Stimulated activated naive CD8-positive, alpha-beta T cell treated with anti-CD3 and anti-CD28 coated beads, Interleukin-15, Interleukin-2, amounts not matched to agents 100 U/mL and 50 U/mL, for 24 hours (primary cell): ENCODE measurements around the gene P4HA3.
A peak's percentile ranks its signal among the peaks of the same experiment; 100 is the strongest.

Source experiments
- ATAC-seq: fragments of 150-1000 bp; cut with Tn5 transposase; one replicate; pipeline ENCODE4 v1.10.0; 2021
- DNase-seq: peaks from one replicate; pipeline ENCODE4 v3.0.0; 2021

Gene P4HA3

DNA sequence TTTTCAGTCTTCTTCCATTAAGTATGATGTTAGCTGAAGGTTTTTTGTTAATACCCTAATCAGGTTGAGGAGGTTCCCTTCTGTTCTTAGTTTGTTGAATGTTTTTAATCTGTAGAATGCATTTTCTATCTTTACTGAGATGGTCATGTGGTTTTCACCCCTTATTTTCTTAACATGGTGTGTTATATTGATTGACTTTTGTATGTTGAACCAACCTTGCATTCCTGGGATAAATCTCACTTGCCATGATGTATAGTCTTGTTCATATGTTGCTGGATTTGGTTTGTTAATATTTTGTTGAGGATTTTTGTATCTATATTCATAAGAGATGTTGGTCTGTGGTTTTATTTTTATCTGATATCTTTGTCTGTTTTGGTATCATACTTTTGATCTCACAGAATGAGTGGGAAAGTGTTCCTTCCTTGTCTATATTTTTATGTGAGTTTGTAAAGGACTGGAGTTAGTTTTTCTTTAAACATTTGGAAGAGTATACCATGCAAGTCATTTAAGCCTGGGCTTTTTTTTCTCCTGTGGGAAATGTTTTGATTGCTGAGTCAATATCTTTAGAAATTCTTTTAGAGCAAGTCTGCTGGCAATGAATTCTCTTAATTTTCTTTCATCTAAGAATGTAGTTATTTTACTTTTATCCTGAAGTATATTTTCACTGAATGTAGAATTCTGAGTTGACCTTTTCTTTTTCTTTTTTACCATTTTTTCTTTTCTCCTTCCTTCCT, 5.5 kb upstream of the P4HA3 start:
- no peak for ATAC-seq

DNA sequence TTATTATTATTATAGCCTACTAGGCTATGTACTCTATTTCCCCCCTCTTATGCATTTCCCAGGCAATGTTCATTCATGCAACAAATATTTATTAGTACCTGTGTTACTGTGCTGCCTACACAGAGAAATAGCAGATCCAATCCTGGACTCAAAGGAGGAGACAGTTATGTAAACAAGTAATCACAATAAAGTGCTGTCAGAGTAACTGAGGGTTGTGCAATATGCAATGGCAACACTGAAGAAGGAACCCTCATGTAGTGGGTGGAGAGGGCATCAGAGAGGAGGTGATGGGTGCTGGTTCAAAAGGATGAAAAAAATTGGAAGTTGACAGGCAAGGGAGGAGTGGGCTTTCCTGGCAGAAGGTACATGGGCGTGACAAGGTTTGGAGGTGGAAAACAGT, 886 bp upstream of the P4HA3 start:
- DNase-seq (no peak), ATAC-seq (no peak)

More for the DNA sequence above, 5.5 kb upstream of the P4HA3 start:
- no peak for DNase-seq

DNA sequence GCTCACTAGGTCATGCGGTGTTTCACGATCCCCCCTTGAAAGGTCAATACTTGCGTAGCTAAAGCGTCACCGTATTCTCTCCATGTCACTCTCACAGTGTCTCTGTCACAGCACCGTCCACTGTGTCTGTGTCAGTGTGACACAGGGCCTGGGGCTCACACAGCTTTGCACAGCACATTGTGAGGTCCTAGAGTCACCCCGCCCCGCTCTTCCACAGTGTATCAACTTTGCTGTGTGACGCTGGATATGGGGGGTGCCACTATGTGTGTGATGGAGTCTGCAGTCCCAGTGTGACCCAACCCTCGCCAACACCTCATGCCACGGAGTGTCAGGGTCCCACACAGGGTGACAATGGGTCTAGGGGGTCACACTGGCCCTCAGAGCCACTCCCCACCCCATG, 583 bp downstream of the P4HA3 start:
- ATAC-seq (no peak), DNase-seq (no peak)

DNA sequence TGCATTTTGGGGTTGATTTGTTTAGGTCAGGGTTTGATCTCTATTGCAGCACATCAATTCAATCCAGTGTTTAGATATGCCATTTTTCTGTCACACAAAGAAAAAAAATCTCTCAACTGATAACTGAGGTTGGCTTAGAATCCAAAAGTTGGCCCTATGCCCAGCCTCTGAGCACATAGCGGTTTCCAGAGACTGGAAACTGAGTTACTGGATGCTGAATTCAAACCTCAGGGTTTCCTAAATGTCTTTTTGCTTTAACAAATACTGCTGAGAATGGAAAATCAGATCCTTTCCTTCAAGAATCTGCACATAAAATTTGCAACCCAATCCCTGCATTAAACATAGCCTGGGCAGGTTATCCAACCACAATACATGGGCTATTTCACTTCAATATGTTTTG, 4.0 kb downstream of the P4HA3 start:
- DNase-seq (no peak), ATAC-seq (no peak)

DNA sequence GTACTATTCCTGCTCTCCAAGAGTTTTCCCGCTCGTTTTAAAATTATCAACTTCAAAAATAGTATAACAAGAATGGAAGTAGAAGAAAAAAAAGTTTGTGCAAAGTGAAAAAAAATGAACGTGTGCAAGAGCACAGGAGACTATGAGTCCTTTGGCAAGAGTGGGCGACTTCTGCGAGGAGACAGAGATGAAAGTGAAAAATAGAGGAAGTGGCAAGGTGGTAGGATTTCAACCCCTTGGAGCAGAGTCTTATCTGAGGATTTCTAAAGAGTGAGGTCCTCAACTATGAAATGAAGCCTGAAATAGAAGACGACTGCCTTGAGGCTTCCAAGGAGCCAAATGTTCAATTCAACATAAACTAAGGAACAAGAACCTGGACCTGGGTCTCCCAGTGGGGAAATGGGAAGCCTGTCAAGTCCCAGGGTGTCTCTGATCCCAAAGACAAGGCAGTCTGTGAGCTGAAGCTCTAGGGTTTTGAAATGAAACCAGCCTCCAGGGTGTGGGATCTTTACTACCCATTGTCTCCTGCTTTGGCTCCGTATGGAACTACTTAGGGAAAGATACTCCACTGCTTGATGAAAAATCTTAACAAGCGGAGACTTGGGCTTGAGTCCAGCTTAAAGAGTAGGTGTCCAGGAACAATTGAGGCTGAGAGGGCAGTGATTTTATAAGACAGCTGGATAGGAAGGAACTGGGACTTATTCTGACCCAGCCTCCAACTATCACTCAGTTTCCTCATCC, 4.8 kb downstream of the P4HA3 start:
- ATAC-seq (no peak), DNase-seq (no peak)

DNA sequence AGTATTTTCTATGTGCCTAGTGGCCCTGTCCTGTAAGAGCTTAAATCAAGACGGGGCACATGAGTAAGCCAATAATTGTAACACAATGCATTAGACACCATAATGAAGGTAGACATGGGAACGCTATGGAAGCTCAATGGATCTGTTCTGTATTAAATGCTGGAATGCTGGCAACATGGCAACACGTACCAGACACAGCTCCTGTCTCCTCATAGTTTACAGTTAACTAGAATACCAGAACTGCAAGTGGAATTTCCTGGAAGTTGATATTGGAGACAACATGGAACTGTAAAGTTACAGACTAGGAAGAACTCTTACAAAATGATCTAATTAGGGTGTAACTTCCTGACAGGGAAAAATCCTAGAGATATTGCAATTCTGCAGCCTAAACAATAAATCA, 12.4 kb downstream of the P4HA3 start:
- ATAC-seq (no peak), DNase-seq (no peak)

DNA sequence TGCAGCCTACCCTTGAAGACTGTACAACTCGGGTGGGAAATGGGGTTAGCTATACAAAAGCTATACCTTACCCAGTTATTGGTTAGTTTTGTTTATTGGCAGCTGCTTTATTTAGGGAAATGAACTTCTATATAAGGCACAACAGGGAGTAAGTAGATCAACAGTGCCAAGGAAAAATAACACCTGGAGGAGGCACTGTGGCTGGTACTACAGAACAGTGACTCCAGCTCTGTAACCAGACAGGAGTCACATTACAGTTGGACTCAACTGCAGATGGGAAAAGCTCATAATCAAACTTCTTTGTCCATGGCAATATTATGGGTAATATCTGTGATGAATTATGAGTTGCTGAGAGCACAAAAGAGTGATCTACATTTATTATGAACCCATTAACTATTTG, 14.0 kb downstream of the P4HA3 start:
- ATAC-seq (no peak), DNase-seq (no peak)

DNA sequence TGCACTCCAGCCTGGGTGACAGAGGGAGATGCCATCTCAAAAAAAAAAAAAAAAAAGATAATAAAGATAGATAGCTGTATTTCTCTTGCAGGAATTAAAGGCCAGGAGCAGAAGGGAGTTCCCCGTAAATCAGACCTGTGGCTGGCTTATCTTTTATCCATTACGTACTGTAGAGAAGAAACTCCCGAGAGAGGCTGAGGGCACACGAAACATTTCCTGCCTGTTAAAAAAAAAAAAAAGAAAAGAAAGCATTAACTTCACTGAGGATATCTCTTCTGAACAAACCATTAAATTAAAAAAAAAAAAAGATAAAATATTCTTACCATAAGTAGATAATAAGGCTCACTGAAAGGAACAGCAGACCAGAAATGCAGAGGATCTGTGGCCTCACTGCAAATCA, 22.5 kb downstream of the P4HA3 start:
- ATAC-seq, result no peak
- no peak for DNase-seq

DNA sequence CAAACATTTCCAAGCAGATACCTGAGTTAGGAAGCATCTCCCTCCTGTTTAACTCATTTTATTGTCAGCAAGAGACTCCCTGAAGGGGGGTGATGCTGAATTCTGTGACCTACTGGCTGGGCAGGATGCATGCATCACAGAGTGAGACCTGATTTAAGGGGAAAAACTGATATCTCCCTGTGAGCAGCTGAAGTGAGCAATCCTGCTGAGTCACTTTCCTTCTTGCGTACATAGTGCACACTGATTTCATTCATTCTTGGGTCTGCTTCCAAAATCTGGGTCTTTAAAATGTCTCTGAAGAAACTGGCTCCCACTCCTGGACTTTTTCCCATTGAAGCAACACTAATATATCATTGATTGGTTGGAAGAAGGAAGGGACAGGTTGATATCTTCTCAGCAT, 23.3 kb downstream of the P4HA3 start:
- DNase-seq (no peak), ATAC-seq (no peak)

DNA sequence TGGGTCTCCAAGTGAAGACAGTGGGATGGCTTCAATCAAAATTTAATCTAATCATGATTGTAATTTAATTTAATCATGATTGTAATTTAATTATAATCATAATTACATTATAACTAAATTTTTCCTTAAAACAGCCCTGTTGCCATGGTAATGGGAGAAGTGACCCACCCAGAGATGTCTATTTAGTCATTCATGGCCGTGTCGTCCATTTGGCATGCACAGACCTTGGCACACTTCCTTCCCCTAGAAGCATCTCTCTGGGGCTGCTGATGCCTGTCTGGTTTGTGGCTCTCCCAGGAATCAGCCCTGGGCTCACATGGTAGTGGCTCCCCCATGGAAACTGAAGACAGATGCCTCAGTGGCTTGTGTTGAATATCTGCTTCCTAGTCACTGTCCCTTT, 27.0 kb downstream of the P4HA3 start:
- DNase-seq, result no peak
- ATAC-seq, result no peak

DNA sequence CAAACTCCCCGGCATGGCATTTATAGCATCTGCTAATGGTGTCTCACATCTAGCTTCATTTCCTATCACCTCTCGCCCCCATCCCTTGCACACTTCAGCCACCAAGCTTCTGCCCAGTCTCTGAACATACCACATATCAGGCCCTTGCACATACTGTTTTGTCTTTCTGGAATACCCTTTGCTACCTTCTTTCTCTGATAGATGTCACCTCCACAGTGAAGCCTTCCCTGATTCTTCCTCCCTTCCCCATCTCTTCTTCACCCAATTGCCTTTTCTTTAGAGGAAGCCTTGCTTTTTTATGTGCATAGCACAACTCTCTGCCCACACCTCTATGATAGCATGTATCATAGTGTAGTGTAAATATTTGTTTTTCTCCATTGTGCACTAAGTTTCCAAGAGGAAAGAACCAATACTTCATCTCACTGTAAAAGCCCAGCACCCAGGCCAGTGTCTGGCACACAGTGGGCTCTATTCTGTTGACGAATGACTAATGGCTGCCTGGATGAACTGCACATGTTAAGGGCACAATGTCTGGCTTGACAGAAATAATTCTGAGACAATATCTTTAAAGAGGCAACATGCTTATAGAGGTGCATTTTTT, 27.8 kb downstream of the P4HA3 start:
- no peak for ATAC-seq
- DNase-seq, result no peak

DNA sequence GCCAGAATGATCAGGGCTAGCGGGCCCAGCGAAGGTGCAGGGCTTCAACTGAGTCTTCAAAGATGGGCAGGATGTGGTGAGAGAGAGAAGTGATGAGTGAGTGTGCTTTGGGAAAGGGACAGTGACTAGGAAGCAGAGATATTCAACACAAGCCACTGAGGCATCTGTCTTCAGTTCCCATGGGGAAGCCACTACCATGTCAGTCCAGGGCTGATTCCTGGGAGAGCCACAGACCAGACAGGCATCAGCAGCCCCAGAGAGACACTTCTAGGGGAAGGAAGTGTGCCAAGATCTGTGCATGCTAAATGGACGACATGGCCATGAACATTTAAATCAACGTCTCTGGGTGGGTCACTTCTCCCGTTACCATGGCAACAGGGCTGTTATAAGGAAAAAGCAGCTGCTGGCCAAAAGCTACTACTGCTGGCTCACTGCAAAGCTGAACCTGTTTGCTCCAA, 28.5 kb downstream of the P4HA3 start:
- no peak for ATAC-seq

DNA sequence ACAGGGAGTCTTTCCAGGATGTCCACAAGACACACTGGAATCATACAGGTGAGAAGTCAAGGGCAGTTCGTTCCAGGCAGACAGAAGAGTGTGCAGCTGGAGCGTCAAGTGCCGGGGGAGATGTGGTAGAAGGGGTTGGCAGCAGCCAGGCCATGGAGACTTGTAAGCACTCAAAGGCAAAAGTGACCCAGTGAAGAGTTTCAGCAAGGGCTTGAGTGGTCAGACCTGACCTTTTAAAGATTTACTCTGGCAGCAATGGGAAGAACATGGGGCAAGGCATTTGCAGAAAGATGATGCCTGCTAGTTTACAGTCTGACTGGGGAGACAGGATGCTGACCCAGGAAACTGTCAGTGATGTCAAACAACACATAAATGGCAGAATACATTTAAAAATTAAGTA, 29.0 kb downstream of the P4HA3 start:
- ATAC-seq (no peak), DNase-seq (no peak)

More for the DNA sequence above, 28.5 kb downstream of the P4HA3 start:
- DNase-seq, result no peak

DNA sequence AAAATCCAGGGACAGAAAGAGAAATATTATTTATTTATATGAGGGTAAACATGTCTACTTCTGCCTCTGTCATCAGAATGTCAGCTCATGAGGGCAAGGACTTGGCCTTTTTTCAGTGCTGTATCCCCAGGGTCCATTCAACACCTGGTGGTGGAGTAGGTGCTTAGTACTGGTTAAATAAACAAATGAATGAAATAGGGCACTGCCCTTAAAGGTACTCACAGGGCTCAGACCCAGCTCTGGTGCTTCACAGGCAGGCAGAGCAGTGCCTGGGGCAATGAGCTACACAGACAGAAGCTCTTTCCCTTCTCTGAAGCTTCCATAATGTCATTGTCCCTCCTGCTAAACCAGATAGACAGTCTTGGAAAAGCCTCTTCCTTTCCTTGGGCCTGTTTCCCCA, 30.9 kb downstream of the P4HA3 start:
- ATAC-seq (no peak), DNase-seq (no peak)

DNA sequence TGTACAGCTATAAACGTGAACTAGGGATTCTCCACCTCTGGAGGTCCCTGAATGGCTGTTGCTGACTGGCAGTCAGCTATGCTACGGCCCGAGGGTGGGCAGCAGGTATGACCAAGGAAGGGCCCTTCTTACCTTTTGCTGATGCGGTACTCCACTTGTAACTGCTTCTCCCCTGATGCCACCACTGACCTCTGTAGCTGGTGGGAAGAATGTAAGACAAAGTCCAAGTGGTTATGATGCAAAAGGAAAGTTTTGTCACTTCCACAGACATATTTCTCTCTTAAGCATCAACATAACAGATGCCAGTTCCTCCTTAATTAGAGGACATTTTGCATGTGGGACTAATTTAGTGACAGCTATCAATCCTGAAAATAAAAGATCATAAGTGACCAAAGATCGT, 32.2 kb downstream of the P4HA3 start:
- no peak for ATAC-seq
- DNase-seq, result no peak

DNA sequence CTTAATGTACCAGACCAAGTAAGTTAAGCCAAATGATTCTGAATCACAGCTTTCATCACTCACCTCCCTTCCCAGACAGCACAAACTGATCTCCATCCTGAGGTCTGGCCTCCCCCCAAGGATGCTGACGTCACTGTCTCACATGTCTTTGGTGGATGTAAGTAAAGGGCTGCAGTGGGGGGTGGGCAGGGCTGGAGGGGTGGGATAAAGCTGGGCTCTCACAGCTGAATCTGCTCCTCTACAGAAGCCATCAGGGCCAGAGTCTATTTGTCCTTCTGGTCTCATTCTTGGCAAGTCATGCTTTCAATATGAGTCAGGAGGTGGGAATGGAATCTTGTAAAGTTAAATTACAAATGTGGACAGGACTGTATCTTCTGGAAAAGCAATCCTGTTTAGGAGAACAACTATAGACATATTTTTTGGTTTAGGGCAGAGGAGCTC, 32.7 kb downstream of the P4HA3 start:
- ATAC-seq (no peak), DNase-seq (no peak)

DNA sequence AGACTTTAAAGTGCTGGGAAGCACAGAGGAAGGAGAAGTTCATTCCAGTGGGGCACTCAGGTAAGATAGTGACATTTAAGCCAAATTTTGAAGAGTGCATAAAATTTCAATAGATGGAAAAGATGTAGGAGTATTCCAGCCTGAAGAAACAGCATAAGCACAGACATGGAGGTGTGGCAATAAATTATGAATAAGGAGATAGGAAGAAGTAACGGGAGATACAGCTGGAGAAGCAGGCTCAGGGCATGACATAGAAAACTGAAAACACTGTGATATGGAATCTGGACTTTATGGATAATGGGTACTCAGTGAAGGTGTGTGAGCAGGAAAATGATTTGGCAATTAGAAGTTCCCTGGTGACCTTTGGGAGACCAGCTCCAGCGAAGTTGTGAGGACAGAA, 33.3 kb downstream of the P4HA3 start:
- ATAC-seq, result no peak
- DNase-seq, result no peak

DNA sequence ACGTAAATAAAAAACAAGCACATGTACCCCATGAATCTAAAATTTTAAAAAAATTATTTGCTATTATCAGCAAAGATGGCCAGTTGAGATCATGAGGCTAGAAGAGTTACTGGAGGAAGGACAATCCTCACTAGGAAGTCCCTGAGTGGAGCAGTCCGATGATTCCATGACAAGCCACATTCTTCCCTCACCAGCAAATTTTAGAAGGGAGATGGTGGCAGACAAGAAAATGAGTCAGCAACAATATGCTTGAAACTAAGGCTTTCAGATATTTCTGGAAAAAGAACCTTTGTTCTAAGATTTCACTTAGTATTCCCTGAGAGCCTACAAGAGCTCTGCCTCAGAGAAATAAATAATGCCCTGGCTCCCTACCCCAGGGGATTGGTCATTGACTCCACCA, 34.9 kb downstream of the P4HA3 start:
- no peak for DNase-seq

DNA sequence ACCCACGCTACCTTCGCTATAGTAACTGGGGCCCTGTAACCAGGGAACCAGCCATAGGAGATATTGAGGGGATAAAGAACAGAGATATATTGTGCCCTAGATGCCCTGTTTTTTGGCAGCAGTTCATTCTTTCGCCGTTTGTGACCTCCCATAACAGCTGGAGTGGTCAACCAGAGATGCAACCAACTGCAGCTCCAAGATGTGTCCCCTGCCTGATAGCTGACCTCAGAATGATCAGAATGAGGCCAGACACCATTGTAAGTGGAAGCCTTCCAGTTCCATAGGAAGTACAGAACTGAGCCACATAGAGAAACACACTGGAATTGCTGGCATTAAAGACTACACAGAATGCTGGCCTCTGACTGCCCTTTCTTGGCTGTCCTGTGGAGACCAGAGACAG, 39.2 kb downstream of the P4HA3 start:
- ATAC-seq (no peak), DNase-seq (no peak)

More for the DNA sequence above, 34.9 kb downstream of the P4HA3 start:
- no peak for ATAC-seq

DNA sequence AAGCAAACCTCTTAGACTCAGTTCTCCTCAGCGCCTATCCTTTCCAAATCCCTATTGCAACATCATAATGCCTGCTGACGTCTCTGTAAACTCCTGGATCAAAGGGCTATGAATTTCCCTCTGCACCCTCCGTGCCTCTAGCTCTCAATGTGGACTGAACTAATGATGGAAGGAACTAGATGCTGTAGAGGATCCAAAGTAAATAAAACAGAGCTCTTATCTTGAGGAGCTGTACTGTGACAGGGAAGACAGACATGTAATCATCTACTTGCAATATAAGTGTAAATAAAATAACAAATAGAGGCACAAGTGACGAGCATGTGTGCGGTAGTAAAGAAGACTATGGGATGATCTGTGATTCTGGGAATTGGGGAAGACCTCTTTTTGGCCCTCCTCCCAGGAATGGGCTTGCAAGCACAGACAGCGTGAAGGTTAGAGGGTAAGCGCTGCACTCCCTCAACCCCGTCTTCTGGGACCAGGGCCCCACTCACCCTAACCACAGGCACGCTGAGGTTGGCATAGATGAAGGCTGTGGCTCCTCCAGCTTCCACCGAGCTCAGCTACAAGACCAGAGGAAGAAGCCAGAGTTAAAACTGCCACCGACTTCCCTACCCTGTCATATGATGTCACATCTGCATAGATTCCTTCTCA, 42.2 kb downstream of the P4HA3 start:
- peak; percentile 24 for DNase-seq
- peak; percentile 67 for ATAC-seq

DNA sequence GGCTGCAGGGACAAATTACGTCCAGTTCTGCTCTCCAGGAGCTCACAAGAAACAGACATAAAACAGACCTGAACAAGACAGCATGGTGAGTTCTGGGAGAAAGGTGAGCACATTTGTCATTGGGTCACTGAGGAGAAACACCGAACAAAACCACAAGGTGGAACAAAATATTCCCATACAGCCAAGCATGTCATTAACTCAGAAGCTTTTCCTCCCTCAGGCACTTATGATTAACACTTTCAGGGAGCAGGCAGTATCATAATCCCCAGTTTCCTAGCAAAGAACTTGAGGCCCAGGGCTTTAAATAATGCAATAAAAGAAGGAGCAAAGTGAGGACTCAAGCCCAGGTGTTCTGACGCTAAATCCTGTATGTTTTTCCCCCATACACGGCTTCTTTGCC, 43.0 kb downstream of the P4HA3 start:
- no peak for ATAC-seq
- DNase-seq, result no peak

DNA sequence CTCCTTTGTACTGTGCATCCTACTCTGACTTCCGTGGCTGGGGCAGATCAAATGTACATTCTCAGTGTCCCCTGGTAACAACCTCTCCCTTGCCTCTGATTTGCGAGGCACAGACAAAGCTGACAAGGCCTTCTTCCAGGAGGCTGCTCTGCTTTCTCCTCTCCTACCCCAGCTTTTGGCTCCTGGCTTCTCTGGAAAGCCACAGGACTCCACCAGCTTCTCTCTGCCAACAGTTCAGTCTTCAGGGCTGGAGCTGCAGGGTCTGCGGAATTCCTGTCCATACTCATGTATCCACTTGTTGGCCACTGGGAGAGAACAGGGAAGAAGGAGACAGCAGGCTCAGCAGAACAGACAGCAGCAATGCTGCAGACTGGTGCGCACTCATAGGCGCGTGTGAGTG, 44.4 kb downstream of the P4HA3 start:
- no peak for ATAC-seq
- DNase-seq, result no peak

DNA sequence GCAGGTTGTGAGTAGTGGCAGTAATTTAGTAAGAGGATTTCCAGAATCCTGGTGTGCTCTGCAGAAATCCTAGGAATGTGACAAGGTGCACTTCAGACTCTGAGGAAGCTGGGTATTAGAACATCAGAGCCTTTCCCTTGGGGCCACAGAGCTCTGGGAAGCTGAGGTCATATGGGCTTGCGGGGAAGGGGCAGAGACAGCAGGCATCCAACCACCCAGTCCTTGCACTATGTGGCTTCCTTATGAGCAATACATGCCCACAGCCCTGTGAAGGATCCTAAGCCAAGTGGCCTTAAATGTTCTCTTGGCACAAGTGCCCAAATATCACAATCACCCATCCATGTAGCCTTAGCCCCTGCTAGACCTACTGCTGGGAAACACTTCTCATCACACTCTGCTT, 46.2 kb downstream of the P4HA3 start:
- no peak for DNase-seq
- ATAC-seq, result no peak
